GM21619 (cell line): ENCODE results near the gene C9orf50.

ENCODE experiments used
- ATAC-seq: cut with Tn5 transposase; IDR thresholded peaks from one replicate; pipeline ENCODE4 v1.9.1; 2021; ENCODE audit not compliant: unreplicated experiment

Gene C9orf50

DNA sequence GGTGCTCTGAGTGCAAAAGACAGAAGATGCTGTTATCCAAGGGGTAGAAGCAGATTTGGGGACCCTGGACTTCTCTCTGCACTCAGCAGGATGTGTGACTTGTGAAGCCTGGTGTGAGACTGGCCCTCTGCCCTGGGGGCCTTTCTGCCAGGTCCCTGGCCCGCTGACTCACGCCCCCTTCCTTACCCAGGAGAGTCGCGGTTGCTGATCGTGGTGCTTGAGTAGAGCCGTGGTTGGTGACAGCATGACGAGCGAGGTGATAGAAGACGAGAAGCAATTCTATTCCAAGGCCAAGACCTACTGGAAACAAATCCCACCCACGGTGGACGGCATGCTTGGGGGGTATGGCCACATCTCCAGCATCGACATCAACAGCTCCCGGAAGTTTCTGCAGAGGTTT is 11.6 kb upstream of the C9orf50 start:
- no peak for ATAC-seq

DNA sequence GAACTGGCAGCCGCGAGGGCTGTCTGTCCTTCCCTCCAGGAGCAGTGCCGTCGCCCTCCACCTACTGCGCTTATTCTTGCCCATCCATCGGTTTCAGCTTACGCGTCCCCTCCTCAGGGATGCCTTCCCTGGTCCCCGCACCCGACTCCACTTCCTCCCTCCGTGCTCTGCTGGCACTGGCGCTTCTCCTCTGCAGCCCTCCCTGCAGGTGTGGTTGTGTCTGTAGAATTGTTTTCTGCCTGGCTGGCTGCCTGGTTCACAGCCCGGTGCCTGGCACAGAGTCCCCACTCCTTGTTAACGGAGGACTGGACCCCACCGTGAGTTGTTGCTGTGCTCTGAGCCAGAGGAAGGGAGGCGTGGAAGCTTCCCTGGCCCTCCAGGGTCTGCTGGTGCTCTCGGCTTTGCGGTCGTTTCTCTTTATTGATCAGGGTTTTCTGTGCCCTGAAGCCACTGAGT is 10.8 kb upstream of the C9orf50 start:
- no peak for ATAC-seq

DNA sequence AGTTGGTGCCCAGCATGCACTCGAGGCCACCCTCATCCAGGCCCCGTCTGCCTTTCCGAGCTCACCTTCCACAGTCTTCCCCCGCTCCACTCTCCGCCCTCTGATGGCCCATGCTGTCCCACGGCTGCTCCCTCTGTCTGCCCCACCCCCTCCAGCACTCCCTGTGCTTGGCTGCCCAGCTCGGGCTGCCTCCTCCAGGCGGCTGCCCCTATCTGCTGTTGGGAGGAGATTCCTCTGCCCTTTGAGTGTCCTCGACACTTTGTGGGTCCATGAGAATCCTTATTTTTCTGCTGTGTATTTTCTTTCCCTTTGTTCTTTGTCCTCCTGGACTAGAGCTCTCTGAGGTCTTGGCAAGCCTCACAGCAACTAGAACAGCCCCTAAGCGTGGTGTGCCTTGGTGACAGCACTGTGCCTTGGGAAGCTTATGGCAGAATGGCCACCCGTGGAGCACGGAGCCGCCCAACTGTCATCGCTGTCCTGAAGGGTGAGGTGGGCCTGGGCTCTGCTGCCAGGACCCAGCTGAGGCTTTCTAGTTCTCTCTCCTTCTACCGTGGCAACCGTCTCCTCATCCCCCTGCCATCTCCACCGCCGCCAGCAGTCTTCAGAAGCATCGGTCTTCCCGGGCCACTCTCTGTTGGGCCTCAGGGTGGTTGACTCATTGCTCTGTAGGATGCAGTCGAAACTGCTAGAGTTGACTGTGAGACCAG is 10.2 kb upstream of the C9orf50 start:
- ATAC-seq, result no peak

- no peak for ATAC-seq
Measured at GRCh38 chr9:129629251-129629820, 8.4 kb upstream of the C9orf50 start.

- no peak for ATAC-seq
Measured at GRCh38 chr9:129628709-129629108, 7.8 kb upstream of the C9orf50 start.

GRCh38 chr9:129627556-129628440 is 6.9 kb upstream of the C9orf50 start:
- no peak for ATAC-seq

DNA sequence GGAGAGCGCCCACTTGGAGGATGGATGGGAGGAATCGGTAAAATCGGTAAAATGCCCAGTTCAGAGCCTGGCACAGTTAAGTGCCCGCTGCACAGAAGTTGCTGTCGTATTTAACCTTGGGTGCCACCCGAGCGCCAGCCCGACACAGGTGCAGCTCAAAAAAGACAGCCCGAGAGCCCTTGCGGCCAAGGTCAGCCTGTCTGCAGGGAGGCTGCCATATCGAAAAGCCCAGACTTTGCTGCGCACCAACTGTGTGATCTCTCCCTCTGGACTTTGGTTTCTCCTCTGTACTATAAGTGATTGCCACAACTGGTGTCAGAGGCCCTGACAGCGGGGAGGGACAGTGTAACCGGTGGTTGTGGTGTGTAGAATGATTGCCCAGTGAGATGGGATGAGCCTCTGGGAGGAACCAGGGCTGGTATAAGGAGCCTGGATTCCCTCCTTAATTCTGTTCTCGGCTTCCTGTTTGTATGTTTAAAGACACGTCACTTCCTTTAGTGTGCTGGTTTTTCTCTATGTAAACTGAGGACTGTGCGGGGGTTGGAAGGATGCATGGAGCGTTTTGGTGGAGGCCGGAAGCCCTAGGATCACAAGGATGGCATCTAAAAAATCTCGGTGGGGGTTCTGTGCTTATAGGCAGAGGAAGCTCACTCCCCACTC is 5.9 kb upstream of the C9orf50 start:
- ATAC-seq, result peak; percentile 28

DNA sequence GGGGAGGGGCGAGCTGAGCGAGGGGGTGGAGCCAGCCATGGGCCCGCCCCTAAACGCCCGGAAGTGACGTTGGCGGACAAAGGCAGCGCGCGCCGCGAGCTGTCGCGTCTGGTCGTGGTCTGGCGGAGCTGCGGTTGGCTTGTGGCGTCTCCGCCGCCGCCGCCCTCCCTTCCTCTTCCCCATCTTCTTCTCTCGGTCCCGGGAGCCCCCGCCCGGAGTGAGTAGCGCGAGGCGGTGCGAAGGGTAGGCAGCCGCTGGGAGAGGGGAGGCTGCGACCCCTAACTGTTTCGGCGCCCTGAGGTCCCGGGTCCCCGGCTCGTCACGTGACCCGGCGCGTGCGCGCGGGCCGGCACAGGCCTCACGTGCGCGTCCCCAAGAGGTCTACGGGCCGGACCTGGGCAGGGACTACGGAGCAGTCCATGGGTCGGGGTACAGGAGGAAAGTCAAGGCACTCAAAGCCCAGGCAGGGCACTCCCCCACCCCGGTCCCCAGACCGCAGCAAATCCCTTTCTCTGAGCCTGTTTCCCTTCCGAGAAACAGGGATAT is 5.3 kb upstream of the C9orf50 start, which contains the start of gene NTMT1:
TSS of gene NTMT1 (plus strand) at position 85 of the 546 bp plus-strand sequence. CDS start 6,541 bp downstream, outside the sequence.
- peak; percentile 64 for ATAC-seq

GRCh38 chr9:129624947-129625346 is 4.0 kb upstream of the C9orf50 start:
- no peak for ATAC-seq

- ATAC-seq, result no peak
Measured at GRCh38 chr9:129624168-129624759, 3.4 kb upstream of the C9orf50 start.

DNA sequence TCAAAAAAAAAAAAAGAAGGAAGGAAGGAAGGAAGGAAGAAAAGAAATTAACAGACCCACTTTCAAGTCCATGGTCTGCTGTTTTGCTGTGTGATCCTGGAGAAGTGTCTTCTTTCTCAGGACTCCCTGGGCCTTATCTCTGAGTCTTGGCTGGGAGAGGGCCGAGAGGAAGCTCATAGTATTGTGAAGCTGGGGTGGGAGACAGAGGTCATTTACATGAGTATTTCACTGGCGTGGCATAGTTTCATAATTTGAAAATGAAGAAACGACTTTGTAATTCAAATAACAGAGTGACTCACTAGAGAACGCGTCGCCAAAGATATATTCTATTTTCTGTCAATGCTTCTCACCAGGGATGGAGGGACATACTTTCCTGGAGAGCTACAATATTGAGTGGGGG is 2.4 kb upstream of the C9orf50 start:
- ATAC-seq, result no peak

- ATAC-seq, result no peak
Measured at GRCh38 chr9:129619787-129620668, 873 bp downstream of the C9orf50 start.

- ATAC-seq, result no peak
Measured at GRCh38 chr9:129617167-129617566, 3.7 kb downstream of the C9orf50 start.

- no peak for ATAC-seq
Measured at GRCh38 chr9:129615407-129616285, 5.3 kb downstream of the C9orf50 start.

- no peak for ATAC-seq
Measured at GRCh38 chr9:129614932-129615331, 6.0 kb downstream of the C9orf50 start.

DNA sequence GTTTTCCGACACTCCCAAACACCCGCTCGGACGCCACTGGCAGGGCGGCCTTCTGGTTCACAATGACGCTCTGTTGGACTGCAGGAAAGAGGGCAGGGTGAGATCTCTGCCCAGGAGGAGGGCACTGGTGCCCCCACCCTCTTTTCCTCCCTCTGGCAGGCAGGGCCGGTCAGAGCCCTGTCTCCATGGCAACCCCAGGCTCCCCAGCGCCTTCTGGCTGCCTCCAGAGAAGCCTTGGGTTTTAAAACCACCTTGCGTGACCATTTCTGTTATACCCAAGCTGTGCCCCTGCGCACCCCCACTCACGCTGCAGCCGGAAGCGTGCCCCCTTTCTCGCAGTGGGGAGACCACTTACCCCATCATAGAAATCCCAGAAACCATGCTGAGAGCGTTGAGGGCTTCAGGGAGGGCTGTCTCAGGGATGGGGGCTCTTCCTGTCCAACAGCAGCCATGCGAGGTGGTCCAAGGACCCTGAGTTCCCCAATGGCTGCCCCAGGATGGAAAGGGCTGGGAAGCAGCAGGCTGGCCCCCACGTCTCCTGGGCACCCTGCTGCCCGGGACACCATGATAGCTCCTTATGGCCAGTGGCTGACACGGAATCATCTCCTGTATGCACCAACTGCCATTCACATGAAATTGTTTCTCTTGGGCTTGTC is 7.3 kb downstream of the C9orf50 start:
- ATAC-seq, result no peak

DNA sequence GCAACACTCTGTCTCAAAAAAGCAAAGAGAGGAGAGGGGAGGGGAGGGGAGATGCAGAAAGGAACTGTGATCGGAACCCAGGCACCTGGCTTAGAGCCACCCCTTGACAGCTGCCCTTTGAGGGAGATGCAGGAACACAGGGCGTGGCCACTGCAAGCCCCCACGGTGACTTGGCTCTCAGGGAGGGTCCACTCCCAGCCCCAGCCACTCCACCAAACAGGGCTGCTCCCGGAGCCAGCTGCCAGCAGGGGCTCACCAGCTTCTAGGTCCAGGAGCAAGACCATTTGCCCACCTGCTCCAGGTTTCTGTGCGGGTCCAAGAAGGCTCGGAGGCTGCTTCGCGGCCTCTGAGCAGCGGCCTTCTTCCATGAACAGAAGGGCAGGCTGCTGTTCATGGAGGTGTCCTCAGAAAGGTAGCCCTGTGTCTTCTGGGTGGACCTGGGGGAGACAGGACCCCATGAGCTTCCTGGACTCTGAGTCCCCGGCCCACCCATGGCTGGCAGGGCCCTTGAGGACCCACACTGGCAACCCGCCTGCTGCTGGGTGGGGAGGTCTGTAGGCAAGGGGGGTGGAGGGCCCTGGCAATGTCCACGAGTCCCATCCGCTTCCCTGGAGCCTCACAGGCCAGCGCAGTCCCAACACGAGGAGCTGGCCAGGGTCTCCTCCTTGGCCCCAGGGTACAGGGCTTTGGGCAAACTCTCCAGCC is 7.9 kb downstream of the C9orf50 start:
- ATAC-seq, result no peak
